Neural cell (in vitro differentiated cells): ENCODE data around the gene TMEM39A. TPM values are rescaled to one million over a fixed set of nuclear protein-coding genes. Genes with fewer than 3 reads are reported as not detected.

Source experiments
- H2AFZ ChIP-seq: fragments of 200-600, 300-800 bp; sonication (generic), shearing (Covaris generic); 2 replicates; pipeline ENCODE4 v1.6.0; 2014; ENCODE audit warnings: low read depth, mild to moderate bottlenecking, antibody characterized with exemption, low read length, moderate library complexity
- H3F3A ChIP-seq: fragments of 200-600 bp; shearing (Covaris generic); 2 replicates; pipeline ENCODE4 v1.6.1; 2016; ENCODE audit warnings: mild to moderate bottlenecking, moderate library complexity, mixed read lengths, antibody characterized with exemption, low read length; ENCODE audit not compliant: insufficient read depth, poor library complexity, severe bottlenecking
- H3K27ac ChIP-seq: fragments of 200-600, 300-800 bp; sonication (generic), shearing (Covaris generic); 2 replicates; pipeline ENCODE4 v1.5.1; 2014; ENCODE audit warnings: mild to moderate bottlenecking, low read length, moderate library complexity
- H3K27me3 ChIP-seq: fragments of 300-800, 200-600 bp; sonication (generic), shearing (Covaris generic); 2 replicates; pipeline ENCODE4 v1.6.0; 2014; ENCODE audit warnings: mild to moderate bottlenecking, low read depth, low read length, moderate library complexity; ENCODE audit not compliant: insufficient read depth
- H3K36me3 ChIP-seq: fragments of 300-800, 200-600 bp; sonication (generic), shearing (Covaris generic); 2 replicates; pipeline ENCODE4 v1.5.1; 2014; ENCODE audit warnings: mild to moderate bottlenecking, antibody characterized with exemption, low read length, moderate library complexity; ENCODE audit not compliant: insufficient read depth
- H3K4me2 ChIP-seq: fragments of 300-800, 200-600 bp; sonication (generic), shearing (Covaris generic); 2 replicates; pipeline ENCODE4 v1.6.0; 2014; ENCODE audit warnings: mild to moderate bottlenecking, low read length
- H3K4me3 ChIP-seq: fragments of 300-800, 200-600 bp; sonication (generic), shearing (Covaris generic); 2 replicates; pipeline ENCODE4 v1.5.1; 2014; ENCODE audit warnings: mild to moderate bottlenecking, low read length, moderate library complexity
- H3K79me2 ChIP-seq: fragments of 200-600 bp; shearing (Covaris generic); replicated peaks from 2 replicates; pipeline ENCODE4 v1.6.0; 2014; ENCODE audit warnings: mild to moderate bottlenecking, low read length, moderate library complexity; ENCODE audit not compliant: insufficient read depth
- H3K9ac ChIP-seq: fragments of 300-800, 200-600 bp; sonication (generic), shearing (Covaris generic); 2 replicates; pipeline ENCODE4 v1.6.1; 2016; ENCODE audit warnings: mild to moderate bottlenecking, low read length, mixed read lengths
- H3K9me2 ChIP-seq: fragments of 200-600 bp; shearing (Covaris generic); 2 replicates; pipeline ENCODE4 v1.6.1; 2016; ENCODE audit warnings: mild to moderate bottlenecking, low read length, mixed read lengths; ENCODE audit not compliant: insufficient read depth
- H3K9me3 ChIP-seq: fragments of 200-600, 300-800 bp; sonication (generic), shearing (Covaris generic); 2 replicates; pipeline ENCODE4 v1.6.1; 2016; ENCODE audit warnings: mild to moderate bottlenecking, mixed run types, low read length, moderate library complexity, mixed read lengths
- H4K20me1 ChIP-seq: fragments of 200-600 bp; shearing (Covaris generic); 2 replicates; pipeline ENCODE4 v1.6.1; 2016; ENCODE audit warnings: mild to moderate bottlenecking, mixed run types; ENCODE audit not compliant: insufficient read depth
- EP300 ChIP-seq: fragments of 450-650 bp; conservative IDR thresholded peaks from 2 replicates; pipeline ENCODE4 v1.6.1; 2014; ENCODE audit warnings: antibody characterized with exemption, mild to moderate bottlenecking, moderate library complexity; ENCODE audit not compliant: poor library complexity, severe bottlenecking
- EZH2 ChIP-seq: fragments of 200-600, 300-800 bp; shearing (Covaris generic), sonication (generic); IDR thresholded peaks from 2 replicates; pipeline ENCODE4 v1.6.1; 2014; ENCODE audit warnings: antibody characterized with exemption, low read length, borderline replicate concordance, mild to moderate bottlenecking; ENCODE audit not compliant: insufficient read depth, poor library complexity, severe bottlenecking
- MXI1 ChIP-seq: fragments of 450-650 bp; conservative IDR thresholded peaks from 2 replicates; pipeline ENCODE4 v1.6.1; 2014; ENCODE audit warnings: antibody characterized with exemption, mild to moderate bottlenecking; ENCODE audit not compliant: poor library complexity, severe bottlenecking
- POLR2AphosphoS5 ChIP-seq: IDR thresholded peaks from 2 replicates; pipeline ENCODE4 v1.6.1; 2012
- RAD21 ChIP-seq: fragments of 450-650 bp; conservative IDR thresholded peaks from 2 replicates; pipeline ENCODE4 v1.6.1; 2014; ENCODE audit warnings: antibody characterized with exemption, mild to moderate bottlenecking, moderate library complexity
- REST ChIP-seq: IDR thresholded peaks from 2 replicates; pipeline ENCODE4 v1.6.1; 2012; ENCODE audit warnings: borderline replicate concordance
- SMC3 ChIP-seq: fragments of 450-650 bp; conservative IDR thresholded peaks from 2 replicates; pipeline ENCODE4 v1.6.1; 2014; ENCODE audit warnings: antibody characterized with exemption, mild to moderate bottlenecking, moderate library complexity; ENCODE audit not compliant: poor library complexity
- TAF1 ChIP-seq: IDR thresholded peaks from 2 replicates; pipeline ENCODE4 v1.6.1; 2012; ENCODE audit warnings: low read depth
- polyA plus RNA-seq: library from polyadenylated mRNA; depleted of rRNA; stranded (reverse); fragments of >200 nt; gene quantifications from 2 replicates; pipeline ENCODE4 v1.2.3, GENCODE V29; 2014
- TF ChIP-seq, protein P1 (sequence below): fragments of 450-650 bp; IDR thresholded peaks from 2 replicates; pipeline ENCODE4 v1.5.1; 2014; ENCODE audit warnings: antibody characterized with exemption, mild to moderate bottlenecking, moderate library complexity; ENCODE audit not compliant: poor library complexity, severe bottlenecking

Gene TMEM39A
- polyA plus RNA-seq, 1 donor from 2014 or later = 21.1 TPM

DNA sequence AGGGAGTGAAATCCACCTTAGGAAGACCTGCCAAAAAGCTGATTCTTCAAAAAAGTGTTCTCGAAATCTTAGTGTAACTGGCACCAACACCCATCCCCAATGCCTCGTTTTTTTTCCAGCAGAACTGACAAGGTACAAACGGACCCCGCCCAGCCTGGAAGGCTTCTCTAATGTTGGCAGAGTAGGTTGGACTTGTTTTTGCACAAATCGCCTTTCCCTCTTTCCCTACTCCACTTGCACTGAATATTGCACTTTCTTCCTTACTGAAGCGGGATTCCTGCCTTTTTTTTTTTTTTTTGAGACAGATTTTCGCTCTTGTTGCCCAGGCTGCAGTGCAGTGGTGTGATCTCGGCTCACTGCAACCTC lies 34.4 kb upstream of the TMEM39A start:
- Histone ChIP-seq H3K9me3 (no peaks in the 10 kb centered on the region), H3K79me2 (peaks cover 10% of the 10 kb centered on the region), H3K4me2 (peak overlapping the region; percentile 87), H3F3A (no peaks in the 10 kb centered on the region), H3K36me3 (no peaks in the 10 kb centered on the region), H3K9me2 (no peaks in the 10 kb centered on the region), H3K27ac (peak overlapping the region; percentile 95), H4K20me1 (no peaks in the 10 kb centered on the region), H3K27me3 (no peaks in the 10 kb centered on the region), H2AFZ (peak overlapping the region; percentile 54), H3K4me3 (peak overlapping the region; percentile 90), H3K9ac (peak overlapping the region; percentile 92)
- TF ChIP-seq, protein P1, sequence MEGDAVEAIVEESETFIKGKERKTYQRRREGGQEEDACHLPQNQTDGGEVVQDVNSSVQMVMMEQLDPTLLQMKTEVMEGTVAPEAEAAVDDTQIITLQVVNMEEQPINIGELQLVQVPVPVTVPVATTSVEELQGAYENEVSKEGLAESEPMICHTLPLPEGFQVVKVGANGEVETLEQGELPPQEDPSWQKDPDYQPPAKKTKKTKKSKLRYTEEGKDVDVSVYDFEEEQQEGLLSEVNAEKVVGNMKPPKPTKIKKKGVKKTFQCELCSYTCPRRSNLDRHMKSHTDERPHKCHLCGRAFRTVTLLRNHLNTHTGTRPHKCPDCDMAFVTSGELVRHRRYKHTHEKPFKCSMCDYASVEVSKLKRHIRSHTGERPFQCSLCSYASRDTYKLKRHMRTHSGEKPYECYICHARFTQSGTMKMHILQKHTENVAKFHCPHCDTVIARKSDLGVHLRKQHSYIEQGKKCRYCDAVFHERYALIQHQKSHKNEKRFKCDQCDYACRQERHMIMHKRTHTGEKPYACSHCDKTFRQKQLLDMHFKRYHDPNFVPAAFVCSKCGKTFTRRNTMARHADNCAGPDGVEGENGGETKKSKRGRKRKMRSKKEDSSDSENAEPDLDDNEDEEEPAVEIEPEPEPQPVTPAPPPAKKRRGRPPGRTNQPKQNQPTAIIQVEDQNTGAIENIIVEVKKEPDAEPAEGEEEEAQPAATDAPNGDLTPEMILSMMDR = no peak
- TF ChIP-seq POLR2AphosphoS5 (no peak), REST (no peak), SMC3 (no peak), MXI1 (no peak), EP300 (no peak), TAF1 (no peak), RAD21 (no peak), EZH2 (no peak)

DNA sequence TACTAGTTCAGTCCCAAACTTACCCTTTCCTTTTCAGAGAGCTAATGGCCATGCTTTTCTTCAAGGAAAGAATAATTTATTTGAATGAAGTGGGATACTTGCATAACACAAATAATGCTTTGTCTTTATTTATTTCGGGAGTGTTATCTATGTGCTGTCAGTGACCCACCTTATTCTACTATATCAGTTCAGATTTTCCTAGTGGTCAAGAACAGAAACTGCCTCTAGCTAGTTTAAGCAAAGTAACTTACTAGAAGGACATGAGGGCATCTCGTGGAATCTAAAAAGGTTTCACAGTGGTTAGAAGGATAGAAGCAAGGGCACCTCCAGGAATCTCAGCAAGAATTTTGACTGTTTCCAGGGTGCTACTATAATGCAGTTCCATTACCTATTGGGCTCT lies 31.2 kb upstream of the TMEM39A start:
- TF ChIP-seq EZH2 = no peak
- no peak for TF ChIP-seq REST
- TF ChIP-seq EP300 = no peak
- no peak for TF ChIP-seq TAF1
- no peak for TF ChIP-seq POLR2AphosphoS5
- TF ChIP-seq SMC3 = no peak
- TF ChIP-seq MXI1 = no peak
- TF ChIP-seq, protein P1 = no peak
- no peak for TF ChIP-seq RAD21
- no peaks in the 10 kb centered on the region for H3K9me3 ChIP-seq
- H3K27ac ChIP-seq = no peak overlapping the region
- no peak overlapping the region for H2AFZ ChIP-seq
- H3F3A ChIP-seq = no peaks in the 10 kb centered on the region
- peaks cover 2% of the 10 kb centered on the region for H3K79me2 ChIP-seq
- H4K20me1 ChIP-seq = no peaks in the 10 kb centered on the region
- H3K27me3 ChIP-seq = no peaks in the 10 kb centered on the region
- no peak overlapping the region for H3K4me2 ChIP-seq
- H3K9me2 ChIP-seq = no peaks in the 10 kb centered on the region
- H3K4me3 ChIP-seq = no peak overlapping the region
- H3K36me3 ChIP-seq = no peaks in the 10 kb centered on the region
- no peak overlapping the region for H3K9ac ChIP-seq
